Testis (tissue), 3 donors: Measurements from ENCODE around the gene MAPKAPK3. TPM values are rescaled to one million over a fixed set of nuclear protein-coding genes. Genes with fewer than 3 reads are reported as not detected.

Experiments
- DNase-seq: peaks from one replicate; pipeline ENCODE4 v3.0.0-alpha.2; 2019
- H3K27ac ChIP-seq, 2 donors: fragments of 200-600 bp; sonication (generic); one replicate each; pipeline ENCODE4 v1.5.1; 2019
- H3K27me3 ChIP-seq: fragments of 200-600 bp; sonication (generic); one replicate; pipeline ENCODE4 v1.5.1; 2019
- H3K36me3 ChIP-seq: fragments of 200-600 bp; sonication (generic); one replicate; pipeline ENCODE4 v1.5.1; 2017; ENCODE audit warnings: low read depth; ENCODE audit errors: missing control alignments
- H3K4me1 ChIP-seq: fragments of 200-600 bp; sonication (generic); one replicate; pipeline ENCODE4 v1.5.1; 2019
- H3K4me3 ChIP-seq, 2 donors: fragments of 200-600 bp; sonication (generic); one replicate each; pipeline ENCODE4 v1.5.1; 2017 to 2019
- H3K9me3 ChIP-seq: fragments of 200-600 bp; sonication (generic); one replicate; pipeline ENCODE4 v1.5.1; 2017
- CTCF ChIP-seq, 3 experiments: fragments of 450-650 bp in 2 of 3; fragments of 200-600 bp in 1 of 3; sonication (generic) in 1 of 3; IDR thresholded peaks; one replicate each; pipeline ENCODE4 v1.5.1; 2016 to 2019; ENCODE audit warnings: antibody characterized with exemption in 3 of 3, mild to moderate bottlenecking in 2 of 3, moderate library complexity in 1 of 3
- POLR2A ChIP-seq: fragments of 450-650 bp; IDR thresholded peaks from one replicate; pipeline ENCODE4 v1.6.1; 2017; ENCODE audit warnings: antibody characterized with exemption, mild to moderate bottlenecking, moderate library complexity
- WGBS, 2 donors: methylation state at CpG; one replicate each; pipeline ENCODE4 v1.1.5; 2018; 5-methylcytosine and 5-hydroxymethylcytosine counted together
- intact Hi-C: fragments of 100-400 bp; cut with DNase I; formaldehyde crosslinking; loops from one replicate; pipeline ENCODE4 v1.15.1; 2023; ENCODE audit warnings: low total_unique reads
- polyA plus RNA-seq: library from polyadenylated mRNA; stranded (reverse); fragments of 350-450 nt; fragmentation: Illumina TruSeq; extraction: RNeasy Lipid Tissue Mini Kit (QIAGEN cat#74804); gene quantifications from one replicate; pipeline ENCODE4 v1.2.3, GENCODE V29; 2014; ENCODE audit warnings: low read depth, low replicate concordance; ENCODE audit not compliant: insufficient read depth
- total RNA-seq, 2 donors: library from RNA; depleted of rRNA; stranded (reverse); fragments of >200 nt; gene quantifications; one replicate each; pipeline ENCODE4 v1.2.3, GENCODE V29; 2016

Gene MAPKAPK3
- total and polyA plus RNA-seq, 3 donors from 2014 or later = 19.1 to 27.1 (median 21.4) TPM

DNA sequence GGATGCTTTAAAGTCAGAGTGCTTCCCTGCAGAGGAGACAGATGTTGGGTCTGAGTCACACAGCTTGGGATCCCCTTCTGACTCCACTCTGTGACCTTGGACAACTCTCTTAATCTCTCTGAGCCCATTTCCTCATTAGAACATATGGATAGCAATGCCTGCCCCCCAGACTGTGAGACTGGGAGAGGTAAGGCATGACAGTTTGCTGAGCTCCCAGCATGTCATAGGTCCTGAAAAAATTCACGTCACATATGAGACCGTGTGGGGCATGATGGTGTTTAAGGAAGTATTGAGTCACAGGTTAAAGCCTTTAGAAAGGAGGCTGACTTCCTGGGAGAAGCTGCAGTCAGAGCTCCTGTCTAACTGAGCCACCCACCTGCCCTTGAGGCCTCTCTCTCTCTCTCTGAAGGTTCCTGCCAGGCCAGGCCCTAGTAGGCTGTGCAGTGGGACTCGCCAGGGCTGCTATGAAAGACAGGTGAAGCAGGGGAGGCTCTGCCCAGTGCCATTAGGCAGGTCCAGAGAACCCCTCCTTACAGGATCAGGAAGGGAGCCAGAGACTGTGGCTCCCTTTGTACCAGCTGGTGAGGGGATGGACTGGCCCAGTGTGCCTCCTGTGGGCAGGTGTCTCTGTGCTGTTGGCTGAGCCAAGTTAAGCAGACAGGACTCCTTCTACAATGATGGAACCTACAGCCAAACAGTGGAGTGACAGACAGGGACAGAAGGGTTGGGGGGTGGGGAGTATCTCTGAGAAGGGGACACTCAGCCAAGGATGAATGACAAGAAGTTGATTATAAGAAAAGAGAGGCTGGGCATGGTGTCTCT lies 38.3 kb downstream of the MAPKAPK3 start:
- H3K27me3 ChIP-seq = no peaks in the 10 kb centered on the region
- intact Hi-C loops = no loop called here
- TF ChIP-seq POLR2A = no peak
- TF ChIP-seq CTCF (IDR thresholded peaks at IDR 0.05) = no peak
- no peak overlapping the region for H3K4me3 ChIP-seq
- H3K27ac ChIP-seq = no peak overlapping the region
- DNase-seq = no peak
- WGBS, 2 donors = 48 to 84% methylated on average over 2 to 3 of the region's 3 CpGs
- no peaks in the 10 kb centered on the region for H3K36me3 ChIP-seq
- H3K4me1 ChIP-seq = no peaks in the 10 kb centered on the region
- no peaks in the 10 kb centered on the region for H3K9me3 ChIP-seq

DNA sequence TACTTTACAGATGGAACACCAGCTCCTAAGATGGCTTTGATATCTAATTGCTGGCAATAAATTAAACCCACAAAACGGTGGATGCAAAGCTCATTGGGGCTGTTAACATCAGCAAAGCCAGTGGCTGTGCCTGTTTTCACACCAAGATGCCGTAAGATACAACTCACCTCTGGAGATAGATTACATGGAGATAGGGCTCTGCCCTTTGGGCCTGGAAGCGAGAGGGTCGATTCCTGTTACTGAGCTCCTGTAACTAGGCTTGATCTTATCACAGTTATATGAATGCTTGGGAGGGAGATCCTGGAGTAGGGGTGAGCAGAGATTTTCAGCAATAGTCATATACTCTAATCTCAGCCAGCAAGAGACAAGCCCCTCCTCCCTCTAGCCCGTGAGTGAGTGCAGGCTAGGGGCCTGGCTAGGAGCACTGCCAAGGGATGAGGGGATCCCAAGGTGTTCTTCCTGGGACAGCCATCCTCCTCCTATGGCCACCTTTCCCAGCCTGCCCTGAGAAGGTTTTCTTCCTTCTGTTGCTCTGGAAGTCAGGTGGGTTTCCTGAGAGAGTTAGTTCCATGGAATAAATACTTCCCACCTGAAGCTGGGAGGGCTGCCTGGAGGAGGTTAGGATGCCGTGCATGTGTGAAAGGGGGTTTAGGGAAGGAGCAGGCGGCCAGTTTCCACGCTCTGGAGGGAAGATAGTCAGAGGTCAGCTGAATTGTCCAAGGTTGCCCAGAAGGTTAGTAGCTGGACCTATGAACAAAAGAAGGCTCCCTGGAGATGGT lies 39.7 kb downstream of the MAPKAPK3 start:
- Histone ChIP-seq H3K36me3 (no peaks in the 10 kb centered on the region), H3K27ac (no peak overlapping the region), H3K4me1 (no peaks in the 10 kb centered on the region), H3K4me3 (no peak overlapping the region), H3K9me3 (no peaks in the 10 kb centered on the region), H3K27me3 (no peaks in the 10 kb centered on the region)
- 63 to 66% methylated on average over 7 to 8 of the region's 8 CpGs for WGBS, 2 donors
- intact Hi-C loops = no loop called here
- DNase-seq = no peak
- TF ChIP-seq POLR2A (no peak), CTCF (IDR thresholded peaks at IDR 0.05) (no peak)

- 94 to 96% methylated on average over 5 of the region's 5 CpGs for WGBS, 2 donors
These were observed 40.5 kb downstream of the MAPKAPK3 start for GRCh38 chr3:50657407-50657806.

GRCh38 chr3:50657816-50658215 lies 40.9 kb downstream of the MAPKAPK3 start:
- H3K4me1 ChIP-seq = no peaks in the 10 kb centered on the region
- DNase-seq = no peak
- no peaks in the 10 kb centered on the region for H3K27me3 ChIP-seq
- no peaks in the 10 kb centered on the region for H3K36me3 ChIP-seq
- intact Hi-C loops = no loop called here
- H3K4me3 ChIP-seq = no peak overlapping the region
- no peaks in the 10 kb centered on the region for H3K9me3 ChIP-seq
- H3K27ac ChIP-seq = no peak overlapping the region
- 96 to 100% methylated on average over 2 to 3 of the region's 3 CpGs for whole genome bisulfite sequencing, 2 donors
- TF ChIP-seq CTCF (IDR thresholded peaks at IDR 0.05) (no peak), POLR2A (no peak)

More at GRCh38 chr3:50657407-50657806, 40.5 kb downstream of the MAPKAPK3 start:
- no peaks in the 10 kb centered on the region for H3K9me3 ChIP-seq
- H3K27me3 ChIP-seq = no peaks in the 10 kb centered on the region
- H3K36me3 ChIP-seq = no peaks in the 10 kb centered on the region
- no peak for DNase-seq
- no peak overlapping the region for H3K27ac ChIP-seq
- intact Hi-C loops = no loop called here
- no peak overlapping the region for H3K4me3 ChIP-seq
- no peaks in the 10 kb centered on the region for H3K4me1 ChIP-seq
- TF ChIP-seq POLR2A = no peak
- TF ChIP-seq CTCF (IDR thresholded peaks at IDR 0.05) = no peak
